SK-N-MC (cell line): ENCODE results near the gene ZNF140.

Experiments used
- DNase-seq: peaks from one replicate; pipeline ENCODE4 v3.0.0-alpha.2; 2011; ENCODE audit warnings: low read depth, low spot score
- H3K27ac ChIP-seq: fragments of 200-600 bp; sonication (generic); 2 replicates; pipeline ENCODE4 v1.5.1; 2016; ENCODE audit warnings: mixed run types
- H3K36me3 ChIP-seq: fragments of 200-600 bp; sonication (generic); 2 replicates; pipeline ENCODE4 v1.6.1; 2017; ENCODE audit warnings: antibody characterized with exemption, low read length, mixed read lengths; ENCODE audit not compliant: insufficient read depth
- H3K4me3 ChIP-seq: fragments of 200-600 bp; sonication (generic); 2 replicates; pipeline ENCODE4 v1.5.1; 2016
- H3K9ac ChIP-seq: fragments of 200-600 bp; sonication (generic); 2 replicates; pipeline ENCODE4 v1.8.0; 2017; ENCODE audit warnings: mixed run types, mixed read lengths; ENCODE audit not compliant: insufficient read length
- H3K9me3 ChIP-seq: fragments of 200-600 bp; sonication (generic); 2 replicates; pipeline ENCODE4 v1.6.1; 2017; ENCODE audit warnings: low read depth, mild to moderate bottlenecking, antibody characterized with exemption, low read length, moderate library complexity, mixed read lengths
- EZH2 ChIP-seq: fragments of 200-600 bp; sonication (generic); IDR thresholded peaks from one replicate; pipeline ENCODE4 v1.6.1; 2017; ENCODE audit warnings: antibody characterized with exemption
- FOXP2 ChIP-seq: optimal IDR thresholded peaks from 2 replicates; pipeline ENCODE3; 2011; ENCODE audit warnings: mild to moderate bottlenecking, moderate library complexity; ENCODE audit not compliant: insufficient read depth; ENCODE audit errors: extremely low read length, control extremely low read depth
- POLR2AphosphoS5 ChIP-seq: IDR thresholded peaks from 2 replicates; pipeline ENCODE4 v1.6.1; 2012; ENCODE audit warnings: mild to moderate bottlenecking, low read depth, low read length, borderline replicate concordance

The ZNF140 gene

GRCh38 chr12:133080368-133081158 lies at the start of gene ZNF140:
Gene ZNF140 (plus strand): TSS chr12:133080923. CDS start chr12:133081321, 398 bp downstream.
- peaks cover 26% of the 10 kb centered on the region for H3K9me3 ChIP-seq
- H3K9ac ChIP-seq = peak within 1 kb of the TSS; percentile 98
- peak; percentile 82 for DNase-seq
- TF ChIP-seq EZH2 = no peak
- peak; percentile 39 for TF ChIP-seq FOXP2
- TF ChIP-seq POLR2AphosphoS5 = peak; percentile 81
- peak within 1 kb of the TSS; percentile 92 for H3K4me3 ChIP-seq
- H3K36me3 ChIP-seq = peaks cover 43% of the 10 kb centered on the region
- H3K27ac ChIP-seq = peak within 1 kb of the TSS; percentile 100

DNA sequence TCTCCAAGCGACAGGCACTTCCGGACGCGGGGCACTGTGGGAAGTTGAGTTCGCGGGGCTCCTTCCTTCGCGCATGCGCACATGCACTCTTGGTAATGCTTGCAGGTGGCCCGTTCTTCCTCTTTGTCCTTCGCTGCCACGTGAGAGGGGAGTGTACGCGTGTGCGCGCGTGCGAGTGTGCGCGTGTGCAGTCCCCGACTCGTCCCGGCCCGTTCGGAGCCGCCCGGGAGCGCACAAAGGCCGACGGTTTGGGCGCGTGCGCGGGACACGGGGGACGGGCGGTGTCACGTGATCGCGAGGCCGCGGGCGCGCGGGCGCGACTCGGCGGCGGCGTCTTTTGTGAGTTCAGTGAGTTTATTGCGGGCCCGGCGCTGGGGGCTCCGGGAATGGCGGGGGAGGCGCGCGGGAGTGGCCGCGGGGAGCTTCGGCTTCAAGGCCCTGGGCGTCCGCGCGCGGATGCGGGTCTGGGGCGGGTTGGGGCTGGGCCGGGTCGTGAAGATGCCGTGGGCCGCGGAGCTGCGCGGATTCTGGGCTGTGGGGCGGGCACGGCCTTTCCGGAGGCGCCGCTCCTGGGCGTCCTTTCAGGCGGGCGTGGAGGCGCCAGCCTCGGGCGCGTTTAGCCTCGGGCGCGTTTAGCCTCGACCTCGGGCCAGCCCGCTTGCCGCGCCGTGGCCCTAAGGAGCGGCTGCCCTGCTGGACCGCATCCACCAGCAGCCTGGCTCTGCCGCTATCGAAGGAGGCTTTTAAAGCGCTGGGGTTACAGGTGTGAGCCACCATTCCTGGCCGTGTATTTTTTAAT lies 43.3 kb upstream of the ZNF140 start, which contains the start of gene ZNF84:
Gene ZNF84, plus strand, starts transcription at position 303 of the 799 bp plus-strand sequence. CDS start 3,959 bp downstream, outside the sequence.
- Histone ChIP-seq H3K9ac (peak within 1 kb of the TSS; percentile 93), H3K27ac (peak within 1 kb of the TSS; percentile 97), H3K9me3 (peaks cover 44% of the 10 kb centered on the region), H3K36me3 (peaks cover 43% of the 10 kb centered on the region), H3K4me3 (peak within 1 kb of the TSS; percentile 94)
- DNase-seq = peak; percentile 92
- TF ChIP-seq POLR2AphosphoS5 (peak; percentile 83), EZH2 (no peak), FOXP2 (no peak)

DNA sequence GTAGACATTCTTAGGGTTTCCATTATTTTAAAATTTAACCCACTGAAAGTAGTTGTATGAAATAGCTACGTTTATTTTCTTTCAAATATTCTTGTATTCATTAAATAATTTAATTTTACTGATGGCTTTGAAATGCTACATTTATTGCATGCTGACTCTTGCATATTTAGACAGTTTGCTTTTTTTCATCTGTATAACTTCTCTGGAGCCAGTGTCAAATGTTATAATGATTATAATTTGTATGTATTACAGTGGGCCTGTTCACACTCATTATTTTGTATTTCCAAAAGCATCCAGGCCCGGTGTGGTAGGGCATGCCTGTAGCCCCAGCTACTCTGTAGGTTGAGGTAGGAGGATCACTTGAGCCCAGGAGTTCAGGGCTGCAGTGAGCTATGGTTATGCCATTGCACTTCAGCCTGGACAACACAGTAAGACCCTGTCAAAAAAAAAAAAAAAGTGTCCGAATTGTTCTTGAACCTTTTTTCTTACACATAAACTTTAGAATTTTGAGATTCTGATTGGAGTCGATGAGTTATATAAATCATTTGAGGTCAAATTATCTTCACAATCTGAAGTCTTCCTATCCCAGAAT lies 42.5 kb upstream of the ZNF140 start:
- Histone ChIP-seq H3K9ac (peak overlapping the region; percentile 93), H3K27ac (peak overlapping the region; percentile 97), H3K4me3 (peak overlapping the region; percentile 94), H3K9me3 (peaks cover 47% of the 10 kb centered on the region), H3K36me3 (peaks cover 51% of the 10 kb centered on the region)
- TF ChIP-seq EZH2 (no peak), POLR2AphosphoS5 (no peak), FOXP2 (no peak)
- no peak for DNase-seq

GRCh38 chr12:133046698-133047097 lies 34.0 kb upstream of the ZNF140 start:
- H3K9ac ChIP-seq = no peak overlapping the region
- no peak for DNase-seq
- H3K4me3 ChIP-seq = no peak overlapping the region
- no peak for TF ChIP-seq FOXP2
- no peak for TF ChIP-seq POLR2AphosphoS5
- no peak for TF ChIP-seq EZH2
- H3K27ac ChIP-seq = no peak overlapping the region
- peaks cover 85% of the 10 kb centered on the region for H3K9me3 ChIP-seq
- H3K36me3 ChIP-seq = peaks cover 98% of the 10 kb centered on the region

DNA sequence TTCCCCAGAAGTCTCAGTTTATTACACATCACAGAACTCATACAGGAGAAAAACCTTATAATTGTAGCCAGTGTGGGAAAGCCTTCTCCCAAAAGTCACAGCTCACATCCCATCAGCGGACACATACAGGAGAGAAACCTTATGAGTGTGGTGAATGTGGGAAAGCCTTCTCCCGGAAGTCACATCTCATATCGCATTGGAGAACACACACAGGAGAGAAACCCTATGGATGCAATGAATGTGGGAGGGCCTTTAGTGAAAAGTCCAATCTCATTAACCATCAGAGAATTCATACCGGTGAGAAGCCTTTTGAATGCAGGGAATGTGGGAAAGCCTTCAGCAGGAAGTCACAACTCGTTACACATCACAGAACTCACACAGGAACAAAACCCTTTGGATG lies 23.3 kb upstream of the ZNF140 start:
- no peak for DNase-seq
- Histone ChIP-seq H3K9me3 (peaks cover 74% of the 10 kb centered on the region), H3K36me3 (peaks cover 83% of the 10 kb centered on the region), H3K27ac (no peak overlapping the region), H3K4me3 (no peak overlapping the region), H3K9ac (no peak overlapping the region)
- no peak for TF ChIP-seq FOXP2
- no peak for TF ChIP-seq POLR2AphosphoS5
- no peak for TF ChIP-seq EZH2

DNA sequence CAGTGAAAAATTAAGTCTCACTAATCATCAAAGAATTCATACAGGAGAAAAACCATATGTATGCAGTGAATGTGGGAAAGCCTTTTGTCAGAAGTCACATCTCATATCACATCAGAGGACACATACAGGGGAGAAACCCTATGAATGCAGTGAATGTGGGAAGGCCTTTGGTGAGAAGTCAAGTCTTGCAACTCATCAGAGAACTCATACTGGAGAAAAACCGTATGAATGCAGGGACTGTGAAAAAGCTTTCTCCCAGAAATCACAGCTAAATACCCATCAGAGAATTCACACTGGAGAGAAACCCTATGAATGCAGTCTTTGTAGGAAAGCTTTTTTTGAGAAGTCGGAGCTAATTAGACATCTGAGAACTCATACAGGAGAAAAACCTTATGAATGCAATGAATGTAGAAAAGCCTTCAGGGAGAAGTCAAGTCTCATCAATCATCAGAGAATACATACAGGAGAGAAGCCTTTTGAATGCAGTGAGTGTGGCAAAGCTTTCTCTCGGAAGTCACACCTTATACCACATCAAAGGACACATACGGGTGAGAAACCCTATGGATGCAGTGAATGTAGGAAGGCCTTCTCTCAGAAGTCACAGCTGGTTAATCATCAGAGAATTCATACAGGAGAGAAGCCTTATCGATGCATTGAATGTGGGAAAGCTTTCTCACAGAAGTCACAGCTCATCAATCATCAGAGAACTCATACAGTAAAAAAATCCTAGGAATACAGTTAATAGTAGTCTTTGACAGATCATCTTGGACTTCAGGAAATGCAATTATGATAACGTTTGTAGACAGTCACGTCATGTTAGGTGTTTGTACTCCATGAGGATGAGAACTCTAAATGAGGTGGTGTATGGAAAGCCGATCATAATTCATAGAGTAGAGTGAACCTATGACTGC lies 22.3 kb upstream of the ZNF140 start:
- no peak overlapping the region for H3K27ac ChIP-seq
- TF ChIP-seq POLR2AphosphoS5 (no peak), EZH2 (no peak), FOXP2 (no peak)
- peaks cover 83% of the 10 kb centered on the region for H3K36me3 ChIP-seq
- peaks cover 72% of the 10 kb centered on the region for H3K9me3 ChIP-seq
- no peak overlapping the region for H3K4me3 ChIP-seq
- no peak overlapping the region for H3K9ac ChIP-seq
- DNase-seq = no peak

DNA sequence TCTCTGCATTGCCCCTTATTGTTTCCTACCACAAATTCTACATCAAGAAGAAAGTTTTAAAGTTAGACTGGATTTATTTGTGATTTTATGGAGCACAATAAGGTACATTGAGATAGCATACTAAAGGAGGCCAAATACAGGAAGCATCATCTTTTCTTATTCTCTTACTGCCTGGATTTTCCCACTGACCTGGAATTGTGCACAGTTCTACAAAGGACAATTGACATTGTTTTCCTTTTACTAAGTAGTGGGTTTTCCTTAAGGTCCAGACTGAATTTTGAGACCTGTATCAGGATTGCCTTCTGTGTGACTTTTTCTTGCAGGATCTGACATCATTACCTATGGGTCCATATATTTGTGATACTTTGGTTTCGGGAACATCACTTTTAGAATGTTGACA lies 18.8 kb upstream of the ZNF140 start:
- no peak overlapping the region for H3K4me3 ChIP-seq
- TF ChIP-seq POLR2AphosphoS5 (no peak), FOXP2 (no peak), EZH2 (no peak)
- no peak for DNase-seq
- H3K9me3 ChIP-seq = peaks cover 60% of the 10 kb centered on the region
- peaks cover 59% of the 10 kb centered on the region for H3K36me3 ChIP-seq
- H3K9ac ChIP-seq = no peak overlapping the region
- no peak overlapping the region for H3K27ac ChIP-seq
